ENCODE data around the gene CACNA1S. TPM values are rescaled to one million over a fixed set of nuclear protein-coding genes. Genes with fewer than 3 reads are reported as not detected.
A peak's percentile ranks its signal among the peaks of the same experiment; 100 is the strongest.

Gene CACNA1S
- total RNA-seq, 1 experiment from 2014 or later: not detected

DNA sequence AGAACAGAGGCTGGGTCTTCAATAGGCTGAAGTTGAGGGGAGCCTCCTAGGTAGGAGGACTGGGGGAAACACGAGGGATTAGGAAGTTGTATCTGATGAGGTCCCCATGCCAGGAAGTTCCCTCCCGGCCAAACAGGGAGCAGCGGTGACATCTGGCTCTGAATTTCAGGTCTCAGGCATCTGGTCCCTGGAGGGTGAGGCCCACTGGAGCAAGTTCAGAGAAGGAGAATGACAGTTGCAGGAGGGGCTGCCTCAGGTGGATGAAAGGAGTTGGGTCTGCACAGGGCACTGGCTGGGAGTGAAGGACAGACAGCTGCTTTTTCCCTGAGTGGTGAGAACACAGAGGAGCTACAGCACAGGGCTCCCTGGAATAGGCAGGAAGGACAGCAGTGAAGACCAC is 32.9 kb upstream of the CACNA1S start:
- peaks cover 54 to 96% (median 94%) of the 10 kb centered on the region in 3 experiments; a peak in 6 of 7 replicates for H3K36me3 Mint-ChIP-seq (ENCODE audit: insufficient read depth in 1 of 3, low read depth in 3 of 3)
- WGBS (ENCODE audit: extremely low coverage, insufficient read length, low lambda C conversion rate): no CpG with 5 or more reads among the region's 3 CpGs
- no peak overlapping the region for H4K8ac ChIP-seq (replicated peaks; ENCODE audit: insufficient read length, low read depth, low read length)

More for the DNA sequence above, 32.9 kb upstream of the CACNA1S start:
- Histone ChIP-seq H3K18ac (ENCODE audit: insufficient read length, low read depth, low read length) (no peak overlapping the region), H3K27me3 (ENCODE audit: insufficient read depth, low read length) (no peaks in the 10 kb centered on the region), H4K91ac (ENCODE audit: insufficient read length, low read depth, low read length) (no peak overlapping the region), H3K23ac (ENCODE audit: insufficient read length, low read depth, low read length) (no peak overlapping the region), H4K20me1 (ENCODE audit: control insufficient read depth, insufficient read depth, insufficient read length) (no peaks in the 10 kb centered on the region), H3K23me2 (ENCODE audit: insufficient read length, low read depth, low read length, poor library complexity, severe bottlenecking) (no peaks in the 10 kb centered on the region), H2AK5ac (ENCODE audit: insufficient read length, low read length) (no peak overlapping the region), H2AFZ (ENCODE audit: low read length) (no peak overlapping the region), H2BK15ac (ENCODE audit: low read depth, low read length) (no peak overlapping the region), H3K56ac (ENCODE audit: insufficient read length, low read depth, low read length) (no peak overlapping the region), H3K14ac (ENCODE audit: insufficient read depth, low read length) (no peak overlapping the region), H3K27ac (ENCODE audit: insufficient read length, low read depth, low read length) (no peak overlapping the region), H2BK120ac (ENCODE audit: low read depth, low read length, poor library complexity, severe bottlenecking) (no peak overlapping the region), H4K5ac (ENCODE audit: insufficient read length, low read depth, low read length) (no peak overlapping the region), H3K79me2 (ENCODE audit: insufficient read depth, low read length) (no peaks in the 10 kb centered on the region), H3K9ac (ENCODE audit: extremely low read depth, insufficient read length, low read length) (no peak overlapping the region), H3K9me3 (ENCODE audit: control insufficient read depth, low read depth, low read length) (no peaks in the 10 kb centered on the region), H2BK5ac (ENCODE audit: insufficient read length, low read length) (no peak overlapping the region), H3K4me1 (ENCODE audit: insufficient read depth, low read length) (no peaks in the 10 kb centered on the region), H2BK12ac (ENCODE audit: insufficient read length, low read depth, low read length) (no peak overlapping the region), H3K4me2 (ENCODE audit: insufficient read depth, insufficient read length, low read length) (no peak overlapping the region), H3K4ac (ENCODE audit: low read depth, low read length) (no peak overlapping the region), H2BK20ac (ENCODE audit: low read depth, low read length, poor library complexity, severe bottlenecking) (no peak overlapping the region), H3K79me1 (ENCODE audit: insufficient read depth, low read depth, low read length, poor library complexity, severe bottlenecking) (peaks cover 2% of the 10 kb centered on the region), H3T11ph (ENCODE audit: low read length) (no peak overlapping the region)
- DNase-seq: no peak
- 0 out of 7 replicates have a peak overlapping the region, but pooled peaks of 1 of the 3 experiments have one; percentile 63 for H3K27ac Mint-ChIP-seq
- H3K4me3 Mint-ChIP-seq: no peak overlapping the region
- H3K4me1 Mint-ChIP-seq: no peaks in the 10 kb centered on the region
- H3K27me3 Mint-ChIP-seq (ENCODE audit: low read depth): no peaks in the 10 kb centered on the region
- TF ChIP-seq, protein P1, sequence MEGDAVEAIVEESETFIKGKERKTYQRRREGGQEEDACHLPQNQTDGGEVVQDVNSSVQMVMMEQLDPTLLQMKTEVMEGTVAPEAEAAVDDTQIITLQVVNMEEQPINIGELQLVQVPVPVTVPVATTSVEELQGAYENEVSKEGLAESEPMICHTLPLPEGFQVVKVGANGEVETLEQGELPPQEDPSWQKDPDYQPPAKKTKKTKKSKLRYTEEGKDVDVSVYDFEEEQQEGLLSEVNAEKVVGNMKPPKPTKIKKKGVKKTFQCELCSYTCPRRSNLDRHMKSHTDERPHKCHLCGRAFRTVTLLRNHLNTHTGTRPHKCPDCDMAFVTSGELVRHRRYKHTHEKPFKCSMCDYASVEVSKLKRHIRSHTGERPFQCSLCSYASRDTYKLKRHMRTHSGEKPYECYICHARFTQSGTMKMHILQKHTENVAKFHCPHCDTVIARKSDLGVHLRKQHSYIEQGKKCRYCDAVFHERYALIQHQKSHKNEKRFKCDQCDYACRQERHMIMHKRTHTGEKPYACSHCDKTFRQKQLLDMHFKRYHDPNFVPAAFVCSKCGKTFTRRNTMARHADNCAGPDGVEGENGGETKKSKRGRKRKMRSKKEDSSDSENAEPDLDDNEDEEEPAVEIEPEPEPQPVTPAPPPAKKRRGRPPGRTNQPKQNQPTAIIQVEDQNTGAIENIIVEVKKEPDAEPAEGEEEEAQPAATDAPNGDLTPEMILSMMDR (conservative IDR thresholded peaks at IDR 0.05): no peak
- H3K9me3 Mint-ChIP-seq: no peaks in the 10 kb centered on the region

Measured in H9 (cell line).